Limb (tissue), 2 donors: ENCODE measurements around the gene RAB11FIP2.

Experiments used
- DNase-seq, 2 donors: peaks; one replicate each; pipeline ENCODE4 v3.0.0-alpha.2; 2016; ENCODE audit errors: extremely low spot score in 2 of 2

Gene RAB11FIP2

GRCh38 chr10:117987244-117987909 lies 59.4 kb downstream of the RAB11FIP2 start:
- no peak for DNase-seq

- no peak for DNase-seq
Measured at GRCh38 chr10:117983961-117984360, 62.8 kb downstream of the RAB11FIP2 start.

- DNase-seq: no peak
Measured at GRCh38 chr10:117980755-117981702, 65.7 kb downstream of the RAB11FIP2 start.

- no peak for DNase-seq
Measured at GRCh38 chr10:117980216-117980615, 66.5 kb downstream of the RAB11FIP2 start.

- peak in 1 of 2 donors; percentile 59 for DNase-seq
Measured at GRCh38 chr10:117972168-117972837, 74.4 kb downstream of the RAB11FIP2 start.

- DNase-seq: no peak
Measured at GRCh38 chr10:117970962-117971361, 75.8 kb downstream of the RAB11FIP2 start.

GRCh38 chr10:117969592-117969991 lies 77.1 kb downstream of the RAB11FIP2 start:
- no peak for DNase-seq

- no peak for DNase-seq
Measured at GRCh38 chr10:117968354-117969182, 78.2 kb downstream of the RAB11FIP2 start.

GRCh38 chr10:117967149-117967650 lies 79.5 kb downstream of the RAB11FIP2 start:
- no peak for DNase-seq

- no peak for DNase-seq
Measured at GRCh38 chr10:117965984-117966383, 80.8 kb downstream of the RAB11FIP2 start.

GRCh38 chr10:117964536-117964935 lies 82.2 kb downstream of the RAB11FIP2 start:
- DNase-seq: no peak

GRCh38 chr10:117960345-117960935 lies 86.3 kb downstream of the RAB11FIP2 start:
- no peak for DNase-seq

GRCh38 chr10:117956972-117957371 lies 89.8 kb downstream of the RAB11FIP2 start:
- no peak for DNase-seq

GRCh38 chr10:117955176-117955575 lies 91.6 kb downstream of the RAB11FIP2 start:
- no peak for DNase-seq
